ENCODE results near the gene PDZD8. TPM values are rescaled to one million over a fixed set of nuclear protein-coding genes. Genes with fewer than 3 reads are reported as not detected.

PDZD8 gene
- total and polyA plus RNA-seq, 8 donors: 3.5 to 60.5 (median 15.4) TPM

DNA sequence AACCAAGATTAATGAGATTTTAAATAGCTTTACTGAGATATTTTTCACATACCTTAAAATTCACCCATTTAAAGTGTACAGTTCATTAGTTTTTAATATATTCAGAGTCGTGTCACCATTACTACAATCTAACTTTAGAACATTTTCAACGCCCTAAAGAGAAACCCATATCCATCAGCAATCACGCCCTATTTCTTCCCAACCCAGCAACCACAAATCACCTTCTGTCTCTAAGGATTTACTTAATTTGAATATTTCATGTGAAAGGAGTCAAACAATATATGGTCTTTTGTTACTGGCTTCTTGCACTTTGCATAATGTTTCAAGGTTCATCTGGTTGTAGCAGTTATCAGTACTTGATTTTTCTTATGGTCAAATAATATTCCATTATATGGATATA is 25.1 kb upstream of the PDZD8 start:
- H3K4me1 ChIP-seq: no peaks in the 10 kb centered on the region
- H3K9me3 ChIP-seq: no peaks in the 10 kb centered on the region
- 83 to 91% (median 88%) methylated on average over 3 of the region's 3 CpGs for WGBS, 5 donors
- no peak overlapping the region for H3K27ac ChIP-seq
- intact Hi-C loops (cut with DNase I; ENCODE audit: low total_unique reads): no loop called here
- H3K36me3 ChIP-seq: no peaks in the 10 kb centered on the region
- H3K27me3 ChIP-seq: no peaks in the 10 kb centered on the region
- H3K4me3 ChIP-seq: no peak overlapping the region
- DNase-seq: no peak
- TF ChIP-seq POLR2AphosphoS5 (IDR thresholded peaks at IDR 0.05): no peak
- no peak for TF ChIP-seq EP300 (IDR thresholded peaks at IDR 0.05)
- no peak for TF ChIP-seq POLR2A (IDR thresholded peaks at IDR 0.05)
- no peak for TF ChIP-seq CTCF (IDR thresholded peaks at IDR 0.05)

DNA sequence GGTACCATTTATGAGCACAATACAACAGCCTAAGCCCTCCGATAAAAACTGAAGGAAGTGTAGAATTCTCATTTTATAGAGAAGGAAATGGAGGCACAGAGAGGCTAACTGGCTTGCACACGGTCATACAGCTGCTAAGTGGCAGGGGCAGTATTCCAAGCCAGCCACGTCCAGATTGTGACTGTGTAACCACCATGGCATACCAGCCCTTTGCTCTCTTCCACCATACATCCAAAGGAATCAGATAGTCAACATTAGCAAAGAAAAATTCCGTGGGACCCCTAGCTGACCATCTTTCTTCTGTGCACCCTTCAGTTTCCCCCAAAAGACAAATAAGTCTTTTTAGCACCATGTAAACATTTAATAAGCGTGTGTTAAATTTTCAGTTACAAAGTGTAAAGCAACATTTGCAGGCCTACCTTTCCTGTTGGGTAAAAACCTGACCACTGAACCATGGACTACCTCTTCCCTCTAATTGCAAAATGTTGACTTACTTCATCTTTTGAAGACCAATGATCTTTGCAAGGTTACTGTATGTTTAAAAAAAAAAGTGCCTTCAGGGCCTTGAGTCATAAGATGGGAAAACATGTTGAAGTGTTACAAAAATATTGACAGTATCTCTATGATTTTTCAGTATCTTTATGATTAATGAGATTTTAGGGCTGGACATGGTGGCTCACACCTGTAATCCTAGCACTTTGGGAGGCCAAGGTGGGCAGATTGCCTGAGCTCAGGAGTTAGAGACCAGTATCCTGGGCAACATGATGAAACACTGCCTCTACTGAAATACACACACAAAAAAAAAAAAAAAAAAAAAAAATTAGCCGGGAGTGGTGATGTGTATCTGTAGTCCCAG is 24.3 kb upstream of the PDZD8 start:
- intact Hi-C loops (cut with DNase I; ENCODE audit: low total_unique reads): no loop called here
- Histone ChIP-seq H3K36me3 (no peaks in the 10 kb centered on the region), H3K4me3 (no peak overlapping the region), H3K27me3 (no peaks in the 10 kb centered on the region), H3K4me1 (no peaks in the 10 kb centered on the region), H3K9me3 (no peaks in the 10 kb centered on the region), H3K27ac (no peak overlapping the region)
- no peak for TF ChIP-seq POLR2A (IDR thresholded peaks at IDR 0.05)
- 84 to 92% (median 87%) methylated on average over 5 to 6 of the region's 6 CpGs for WGBS, 5 donors
- no peak for DNase-seq

- intact Hi-C loops (cut with DNase I; ENCODE audit: low total_unique reads): no loop called here
Measured at GRCh38 chr10:117398029-117398428, 22.8 kb upstream of the PDZD8 start.

DNA sequence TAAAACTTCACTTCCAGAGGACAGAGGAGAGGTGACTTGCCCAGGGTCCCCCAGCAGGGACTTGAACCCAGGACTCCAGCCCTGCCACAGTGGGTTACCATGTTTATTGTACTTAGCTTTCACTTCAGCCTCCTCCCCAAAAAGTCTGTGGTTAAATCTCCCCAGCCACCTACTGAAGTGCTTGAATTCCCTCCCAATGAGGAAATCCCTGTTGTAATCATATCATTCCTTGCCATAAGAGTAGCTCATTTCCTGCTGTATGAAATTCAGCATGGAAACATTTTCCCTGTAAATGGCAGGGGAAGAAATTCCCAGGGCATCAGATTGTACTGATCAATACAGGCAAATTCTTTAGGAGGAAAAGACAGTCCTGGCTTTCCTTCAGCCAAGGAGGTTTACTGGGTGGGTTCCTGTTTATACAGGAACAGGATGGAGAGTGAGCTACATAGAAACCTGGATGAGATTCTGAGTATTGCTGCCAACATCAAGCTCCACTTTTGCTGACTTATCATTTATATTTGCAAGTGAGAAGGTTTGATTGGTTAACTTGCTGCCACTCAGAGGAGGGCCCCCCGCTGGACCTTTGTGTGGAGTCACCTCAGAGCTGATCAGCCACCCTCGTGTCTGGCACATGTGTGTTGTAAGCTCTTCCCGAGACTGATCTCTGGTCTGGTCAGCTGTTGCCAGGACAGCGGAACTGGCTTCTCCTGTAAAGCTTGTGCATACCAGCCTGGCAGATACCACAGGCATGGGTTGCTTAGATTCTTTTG is 16.4 kb upstream of the PDZD8 start:
- H3K4me1 ChIP-seq: peaks cover 0 to 8% (median 3%) of the 10 kb centered on the region in 4 donors
- no peak for TF ChIP-seq CTCF (IDR thresholded peaks at IDR 0.05)
- TF ChIP-seq POLR2A (IDR thresholded peaks at IDR 0.05): no peak
- no peak for TF ChIP-seq EP300 (IDR thresholded peaks at IDR 0.05)
- no peak for TF ChIP-seq POLR2AphosphoS5 (IDR thresholded peaks at IDR 0.05)
- no peaks in the 10 kb centered on the region for H3K36me3 ChIP-seq
- WGBS, 5 donors: 19 to 45% (median 24%) methylated on average over 4 of the region's 4 CpGs
- H3K27ac ChIP-seq: no peak overlapping the region
- H3K9me3 ChIP-seq: no peaks in the 10 kb centered on the region
- intact Hi-C loops (cut with DNase I; ENCODE audit: low total_unique reads): no loop called here
- DNase-seq: peak in 1 of 2 donors; percentile 41
- no peak overlapping the region for H3K4me3 ChIP-seq
- peaks cover 0 to 11% (median 0%) of the 10 kb centered on the region in 3 donors for H3K27me3 ChIP-seq

More at GRCh38 chr10:117398029-117398428, 22.8 kb upstream of the PDZD8 start:
- TF ChIP-seq POLR2AphosphoS5 (IDR thresholded peaks at IDR 0.05): no peak
- no peak for TF ChIP-seq CTCF (IDR thresholded peaks at IDR 0.05)
- no peak for TF ChIP-seq EP300 (IDR thresholded peaks at IDR 0.05)
- TF ChIP-seq POLR2A (IDR thresholded peaks at IDR 0.05): no peak
- WGBS, 5 donors: 92 to 100% (median 98%) methylated on average over 3 of the region's 3 CpGs
- DNase-seq: no peak
- Histone ChIP-seq H3K27me3 (no peaks in the 10 kb centered on the region), H3K4me1 (no peaks in the 10 kb centered on the region), H3K27ac (peak overlapping the region in 1 of 5 donors; percentile 15), H3K4me3 (no peak overlapping the region), H3K36me3 (no peaks in the 10 kb centered on the region), H3K9me3 (no peaks in the 10 kb centered on the region)
